SK-N-SH (cell line): ENCODE results near the gene HDAC4. TPM values are rescaled to one million over a fixed set of nuclear protein-coding genes. Genes with fewer than 3 reads are reported as not detected.

Source experiments
- CTCF ChIA-PET: fragments of 300-600, 350-600 bp; formaldehyde crosslinking; extraction: SDS; loops from one replicate; lab custom pipeline; 2021; lab: Yijun Ruan, JAX
- POLR2A ChIA-PET: fragments of 350-600 bp; sonication (Branson Sonifier 250); formaldehyde crosslinking; extraction: SDS; loops from one replicate; lab custom pipeline; 2020; ENCODE audit warnings: antibody characterized with exemption, inconsistent platforms; lab: Yijun Ruan, JAX
- DNase-seq: peaks from one replicate; pipeline ENCODE4 v3.0.0; 2012
- H2AFZ ChIP-seq: fragments of 200-600 bp; sonication (generic); 2 replicates; pipeline ENCODE4 v1.8.1; 2016; ENCODE audit warnings: antibody characterized with exemption, mild to moderate bottlenecking, low read depth
- H3F3A ChIP-seq: fragments of 200-600 bp; sonication (generic); replicated peaks from 2 replicates; pipeline ENCODE3; 2016; ENCODE audit warnings: antibody characterized with exemption, mild to moderate bottlenecking; ENCODE audit not compliant: insufficient read depth
- H3K27ac ChIP-seq, 2 experiments: fragments of 200-500 bp in 1 of 2; fragments of 200-600 bp in 1 of 2; sonication (Bioruptor generic) in 1 of 2; sonication (generic), shearing (Covaris generic) in 1 of 2; 2 replicates each; pipeline versions ENCODE4 v1.5.1 to v1.6.1; 2014 to 2016; ENCODE audit warnings: low read depth in 2 of 2, inconsistent platforms in 1 of 2, low read length in 1 of 2, mild to moderate bottlenecking in 1 of 2, mixed read lengths in 1 of 2
- H3K27me3 ChIP-seq: fragments of 200-600 bp; sonication (generic), shearing (Covaris generic); 2 replicates; pipeline ENCODE4 v1.6.1; 2016; ENCODE audit warnings: mixed run types; ENCODE audit not compliant: insufficient read depth
- H3K36me3 ChIP-seq, 2 experiments: fragments of 200-500 bp in 1 of 2; fragments of 200-600 bp in 1 of 2; sonication (Bioruptor generic) in 1 of 2; sonication (generic) in 1 of 2; replicated peaks in 1 of 2; 2 replicates each; pipeline versions ENCODE3 to v1.5.1; 2014 to 2016; ENCODE audit warnings: low read length in 1 of 2, mild to moderate bottlenecking in 1 of 2; ENCODE audit not compliant: insufficient read depth in 2 of 2, control insufficient read depth in 1 of 2
- H3K4me1 ChIP-seq, 2 experiments: fragments of 200-500 bp in 1 of 2; fragments of 200-600 bp in 1 of 2; sonication (Bioruptor generic) in 1 of 2; sonication (generic), shearing (Covaris generic) in 1 of 2; 2 replicates each; pipeline versions ENCODE4 v1.5.1 to v1.6.1; 2014 to 2016; ENCODE audit warnings: low read depth in 1 of 2, low read length in 1 of 2, mixed run types in 1 of 2; ENCODE audit not compliant: insufficient read depth in 2 of 2, control insufficient read depth in 1 of 2
- H3K4me2 ChIP-seq: fragments of 200-600 bp; sonication (generic), shearing (Covaris generic); 2 replicates; pipeline ENCODE4 v1.6.1; 2017; ENCODE audit warnings: mixed run types
- H3K4me3 ChIP-seq, 2 experiments: fragments of 200-500 bp in 1 of 2; fragments of 200-600 bp in 1 of 2; sonication (Bioruptor generic) in 1 of 2; sonication (generic), shearing (Covaris generic) in 1 of 2; 2 replicates each; pipeline versions ENCODE4 v1.5.1 to v1.8.1; 2014 to 2016; ENCODE audit warnings: low read depth in 2 of 2, inconsistent platforms in 1 of 2, low read length in 1 of 2, mild to moderate bottlenecking in 1 of 2, mixed read lengths in 1 of 2, moderate library complexity in 1 of 2
- H3K79me2 ChIP-seq: fragments of 200-600 bp; sonication (generic); 2 replicates; pipeline ENCODE4 v1.8.1; 2017; ENCODE audit warnings: mild to moderate bottlenecking; ENCODE audit not compliant: insufficient read depth
- H3K9ac ChIP-seq: fragments of 200-600 bp; sonication (generic); 2 replicates; pipeline ENCODE4 v1.6.1; 2017; ENCODE audit warnings: mixed run types
- H3K9me2 ChIP-seq: fragments of 200-600 bp; sonication (generic); 2 replicates; pipeline ENCODE4 v1.6.1; 2017; ENCODE audit warnings: mixed run types
- H3K9me3 ChIP-seq: fragments of 200-600 bp; sonication (generic); 2 replicates; pipeline ENCODE4 v1.6.1; 2017; ENCODE audit warnings: mixed run types, mild to moderate bottlenecking, moderate library complexity
- H4K20me1 ChIP-seq: fragments of 200-600 bp; sonication (generic); 2 replicates; pipeline ENCODE4 v1.6.1; 2017; ENCODE audit warnings: mild to moderate bottlenecking, mixed run types; ENCODE audit not compliant: insufficient read depth
- EZH2phosphoT487 ChIP-seq: fragments of 200-600 bp; sonication (generic); IDR thresholded peaks from 2 replicates; pipeline ENCODE4 v1.6.1; 2017; ENCODE audit warnings: low read depth, mixed run types, mild to moderate bottlenecking, antibody characterized with exemption, moderate library complexity, borderline replicate concordance
- JUND ChIP-seq: IDR thresholded peaks from 2 replicates; pipeline ENCODE4 v1.4.0; 2012
- MAX ChIP-seq: IDR thresholded peaks from 2 replicates; pipeline ENCODE4 v1.4.0; 2012; ENCODE audit warnings: low read depth
- NFIC ChIP-seq: IDR thresholded peaks from 2 replicates; pipeline ENCODE4 v1.4.0; 2012; ENCODE audit warnings: borderline replicate concordance
- NRF1 ChIP-seq: IDR thresholded peaks from 2 replicates; pipeline ENCODE4 v1.6.1; 2012; ENCODE audit warnings: low read depth, mild to moderate bottlenecking, low read length
- RAD21 ChIP-seq: IDR thresholded peaks from 2 replicates; pipeline ENCODE4 v1.6.1; 2012; ENCODE audit warnings: mild to moderate bottlenecking, low read length
- REST ChIP-seq: IDR thresholded peaks from 2 replicates; pipeline ENCODE4 v1.6.1; 2012; ENCODE audit warnings: mild to moderate bottlenecking, low read depth, low read length, moderate library complexity
- RFX5 ChIP-seq: IDR thresholded peaks from 2 replicates; pipeline ENCODE4 v1.6.1; 2012; ENCODE audit warnings: mild to moderate bottlenecking, improper control_type of control experiment, low read length
- SMC3 ChIP-seq: IDR thresholded peaks from 2 replicates; pipeline ENCODE4 v1.6.1; 2012; ENCODE audit warnings: low read depth, low read length, improper control_type of control experiment
- TAF1 ChIP-seq: IDR thresholded peaks from 2 replicates; pipeline ENCODE4 v1.6.1; 2012; ENCODE audit warnings: low read depth, mild to moderate bottlenecking, low read length, moderate library complexity, borderline replicate concordance
- YY1 ChIP-seq: IDR thresholded peaks from 2 replicates; pipeline ENCODE4 v1.4.0; 2012; ENCODE audit warnings: low read depth, mild to moderate bottlenecking
- ZBTB33 ChIP-seq: IDR thresholded peaks from 2 replicates; pipeline ENCODE4 v1.4.0; 2012; ENCODE audit warnings: low read depth, borderline replicate concordance
- WGBS: methylation state at CpG from one replicate; pipeline ENCODE4 v1.1.6; 2017; ENCODE audit warnings: low lambda C conversion rate; 5-methylcytosine and 5-hydroxymethylcytosine counted together
- polyA plus RNA-seq, 3 experiments: library from polyadenylated mRNA; depleted of rRNA; stranded (reverse); fragments of >200 nt; gene quantifications; 2 replicates each; pipeline ENCODE4 v1.2.3, GENCODE V29; 2012

HDAC4 gene
- polyA plus RNA-seq, 1 of the 3 experiments (the other 2 are of a cell fraction), result 5.5 TPM

GRCh38 chr2:239339241-239339640 is 61.6 kb downstream of the HDAC4 start (continued):
- no peak for TF ChIP-seq TAF1
- TF ChIP-seq YY1, result no peak
- no peak for TF ChIP-seq RFX5

GRCh38 chr2:239337877-239338484 is 62.8 kb downstream of the HDAC4 start:
- Histone ChIP-seq H3K4me3 (no peak overlapping the region), H3K27me3 (no peaks in the 10 kb centered on the region), H4K20me1 (no peaks in the 10 kb centered on the region), H3K36me3 (no peaks in the 10 kb centered on the region), H3K9me3 (no peaks in the 10 kb centered on the region), H3K9me2 (peaks cover 5% of the 10 kb centered on the region; the same call in 1 of the 2 replicates), H3K4me1 (peaks cover 0 to 13% of the 10 kb centered on the region in 2 experiments; a peak in 1 of 4 replicates), H3K4me2 (no peak overlapping the region), H3F3A (peaks cover 7% of the 10 kb centered on the region), H2AFZ (no peak overlapping the region), H3K9ac (no peak overlapping the region), H3K27ac (no peak overlapping the region; a peak in 1 of 4 replicates), H3K79me2 (peaks cover 8% of the 10 kb centered on the region; the same call in 1 of the 2 replicates)
- WGBS, result 96% methylated on average over 15 of the region's 15 CpGs
- CTCF ChIA-PET, result no interaction called here
- POLR2A ChIA-PET, result no interaction called here
- no peak for DNase-seq
- TF ChIP-seq JUND, result no peak
- no peak for TF ChIP-seq ZBTB33
- TF ChIP-seq REST, result no peak
- no peak for TF ChIP-seq NRF1
- TF ChIP-seq NFIC, result no peak
- TF ChIP-seq RAD21, result no peak
- TF ChIP-seq EZH2phosphoT487, result no peak
- no peak for TF ChIP-seq MAX
- TF ChIP-seq SMC3, result no peak
- TF ChIP-seq, all 33 proteins: peak for 0
